ENCODE data around the gene VAMP3. TPM values are rescaled to one million over a fixed set of nuclear protein-coding genes. Genes with fewer than 3 reads are reported as not detected.

Gene VAMP3
- total and polyA plus RNA-seq, 2 donors (not counting 3 experiments of a cell fraction or from before 2014, with no cell fraction given): 100 to 137 TPM

GRCh38 chr1:7805460-7805859 is 34.4 kb downstream of the VAMP3 start:
- no peak overlapping the region for H3K9ac ChIP-seq (replicated peaks; ENCODE audit: extremely low read depth, insufficient read depth, low read length)
- DNase-seq (ENCODE audit: low read depth, low spot score) (no peak), FAIRE-seq (no peak)
- POLR2A ChIA-PET: no interaction called here
- H3K9me1 ChIP-seq (replicated peaks; ENCODE audit: control insufficient read depth, extremely low read depth, insufficient read depth, low read length): no peaks in the 10 kb centered on the region
- no peak overlapping the region for H3K4me3 ChIP-seq (replicated peaks in 1 of 3; ENCODE audit: insufficient read depth in 1 of 3, low read depth in 1 of 3, low read length in 3 of 3)
- H3K9me3 ChIP-seq (replicated peaks; ENCODE audit: control insufficient read depth, insufficient read depth, low read length): no peaks in the 10 kb centered on the region
- no peak overlapping the region for H2AFZ ChIP-seq (ENCODE audit: low read depth, low read length)
- no peaks in the 10 kb centered on the region for H3K36me3 ChIP-seq (ENCODE audit: control insufficient read depth in 2 of 2, extremely low read depth in 1 of 2, insufficient read depth in 2 of 2, low read length in 2 of 2)
- intact Hi-C loops (cut with micrococcal nuclease) (loop anchor here (5.0 kb wide), 1 partner anchor 137 kb away; the partner anchor contains the start of gene TNFRSF9), dilution Hi-C loops (cut with MboI; ENCODE audit: extremely low pct_ligation_motif_present, low sequenced_read_pairs) (no loop called here)
- H3K27ac ChIP-seq (ENCODE audit: insufficient read depth, low read depth, low read length): no peak overlapping the region
- BruUV-seq (replicated peaks): no TSS peak
- no peaks in the 10 kb centered on the region for H4K20me1 ChIP-seq (replicated peaks; ENCODE audit: control insufficient read depth, extremely low read depth, insufficient read depth, low read length)
- H3K27me3 ChIP-seq (ENCODE audit: control insufficient read depth in 2 of 2, insufficient read depth in 2 of 2, low read length in 2 of 2): no peaks in the 10 kb centered on the region
- H3K79me2 ChIP-seq (ENCODE audit: control insufficient read depth, insufficient read depth, low read length): no peaks in the 10 kb centered on the region
- no peak for TF ChIP-seq JUN (IDR thresholded peaks at IDR 0.05; ENCODE audit: borderline replicate concordance, insufficient read depth, insufficient read length, low read depth)
- TF ChIP-seq POLR2AphosphoS5 (IDR thresholded peaks at IDR 0.05; ENCODE audit: insufficient read depth, low read depth, low read length): no peak
- TF ChIP-seq EZH2 (IDR thresholded peaks at IDR 0.05; ENCODE audit: borderline replicate concordance, low read depth, low read length, severe bottlenecking): no peak
- H3K4me2 ChIP-seq (ENCODE audit: insufficient read depth, low read length): no peak overlapping the region
- CTCF ChIA-PET: no interaction called here
- no peaks in the 10 kb centered on the region for H3K4me1 ChIP-seq (ENCODE audit: control insufficient read depth, extremely low read depth, insufficient read depth, low read length)

- Histone ChIP-seq H3K4me2 (ENCODE audit: insufficient read depth, low read length) (no peak overlapping the region), H3K79me2 (ENCODE audit: control insufficient read depth, insufficient read depth, low read length) (no peaks in the 10 kb centered on the region), H3K27ac (ENCODE audit: insufficient read depth, low read depth, low read length) (no peak overlapping the region), H3K36me3 (ENCODE audit: control insufficient read depth in 2 of 2, extremely low read depth in 1 of 2, insufficient read depth in 2 of 2, low read length in 2 of 2) (no peaks in the 10 kb centered on the region), H3K4me1 (ENCODE audit: control insufficient read depth, extremely low read depth, insufficient read depth, low read length) (no peaks in the 10 kb centered on the region), H3K9ac (replicated peaks; ENCODE audit: extremely low read depth, insufficient read depth, low read length) (no peak overlapping the region), H3K4me3 (replicated peaks in 1 of 3; ENCODE audit: insufficient read depth in 1 of 3, low read depth in 1 of 3, low read length in 3 of 3) (no peak overlapping the region), H4K20me1 (replicated peaks; ENCODE audit: control insufficient read depth, extremely low read depth, insufficient read depth, low read length) (no peaks in the 10 kb centered on the region), H3K27me3 (ENCODE audit: control insufficient read depth in 2 of 2, insufficient read depth in 2 of 2, low read length in 2 of 2) (no peaks in the 10 kb centered on the region), H2AFZ (ENCODE audit: low read depth, low read length) (no peak overlapping the region), H3K9me3 (replicated peaks; ENCODE audit: control insufficient read depth, insufficient read depth, low read length) (no peaks in the 10 kb centered on the region), H3K9me1 (replicated peaks; ENCODE audit: control insufficient read depth, extremely low read depth, insufficient read depth, low read length) (no peaks in the 10 kb centered on the region)
- dilution Hi-C loops (cut with MboI; ENCODE audit: extremely low pct_ligation_motif_present, low sequenced_read_pairs) (no loop called here), intact Hi-C loops (cut with micrococcal nuclease) (loop anchor here (1.0 to 5.0 kb wide), 2 partner anchors 94 to 134 kb away; partner anchors contain the start of gene TNFRSF9)
- POLR2A ChIA-PET: interaction anchor here (0.7 kb wide), 1 partner anchor 1606 kb away, joined by 5 read pairs; no protein-coding TSS in a partner anchor
- CTCF ChIA-PET: interaction anchor here (0.7 to 3.1 kb wide), 29 partner anchors 9 to 208 kb away, joined by 3 to 69 read pairs (median 5); no protein-coding TSS in a partner anchor
- DNase-seq (ENCODE audit: low read depth, low spot score): peak; percentile 49
- TF ChIP-seq CTCF (IDR thresholded peaks at IDR 0.05; ENCODE audit: extremely low read depth in 1 of 2, insufficient read depth in 1 of 2, low read depth in 1 of 2, low read length in 2 of 2) (peak; percentile 29 to 30), POLR2AphosphoS5 (IDR thresholded peaks at IDR 0.05; ENCODE audit: insufficient read depth, low read depth, low read length) (no peak)
- no TSS peak for BruUV-seq (replicated peaks)
- FAIRE-seq: peak; percentile 47
Observed at GRCh38 chr1:7808253-7808844, 37.3 kb downstream of the VAMP3 start.

Data from endothelial cell of umbilical vein (primary cell).